Memory B cell (primary cell): ENCODE measurements around the gene NDUFV3.

ENCODE experiments used
- ATAC-seq: fragments of 150-1000 bp; cut with Tn5 transposase; 2 replicates; pipeline ENCODE4 v1.10.0; 2021; ENCODE audit warnings: low read depth, mild to moderate bottlenecking, moderate library complexity
- DNase-seq, 2 donors: peaks; one replicate each; pipeline ENCODE4 v3.0.0; 2022; ENCODE audit warnings: low spot score in 2 of 2
- H3K27ac Mint-ChIP-seq: one replicate; pipeline ENCODE4 v1.8.0; 2022; ENCODE audit warnings: mild to moderate bottlenecking, moderate library complexity, mixed read lengths
- H3K27me3 Mint-ChIP-seq: one replicate; pipeline ENCODE4 v1.8.0; 2022; ENCODE audit warnings: mixed read lengths
- H3K36me3 Mint-ChIP-seq: one replicate; pipeline ENCODE4 v1.8.0; 2022; ENCODE audit warnings: mild to moderate bottlenecking, mixed read lengths
- H3K4me1 Mint-ChIP-seq: one replicate; pipeline ENCODE4 v1.8.0; 2022; ENCODE audit warnings: mixed read lengths
- H3K4me3 Mint-ChIP-seq: one replicate; pipeline ENCODE4 v1.8.0; 2022; ENCODE audit warnings: mild to moderate bottlenecking, moderate library complexity, mixed read lengths
- H3K9me3 Mint-ChIP-seq: one replicate; pipeline ENCODE4 v1.8.0; 2022; ENCODE audit warnings: mixed read lengths

Gene NDUFV3

DNA sequence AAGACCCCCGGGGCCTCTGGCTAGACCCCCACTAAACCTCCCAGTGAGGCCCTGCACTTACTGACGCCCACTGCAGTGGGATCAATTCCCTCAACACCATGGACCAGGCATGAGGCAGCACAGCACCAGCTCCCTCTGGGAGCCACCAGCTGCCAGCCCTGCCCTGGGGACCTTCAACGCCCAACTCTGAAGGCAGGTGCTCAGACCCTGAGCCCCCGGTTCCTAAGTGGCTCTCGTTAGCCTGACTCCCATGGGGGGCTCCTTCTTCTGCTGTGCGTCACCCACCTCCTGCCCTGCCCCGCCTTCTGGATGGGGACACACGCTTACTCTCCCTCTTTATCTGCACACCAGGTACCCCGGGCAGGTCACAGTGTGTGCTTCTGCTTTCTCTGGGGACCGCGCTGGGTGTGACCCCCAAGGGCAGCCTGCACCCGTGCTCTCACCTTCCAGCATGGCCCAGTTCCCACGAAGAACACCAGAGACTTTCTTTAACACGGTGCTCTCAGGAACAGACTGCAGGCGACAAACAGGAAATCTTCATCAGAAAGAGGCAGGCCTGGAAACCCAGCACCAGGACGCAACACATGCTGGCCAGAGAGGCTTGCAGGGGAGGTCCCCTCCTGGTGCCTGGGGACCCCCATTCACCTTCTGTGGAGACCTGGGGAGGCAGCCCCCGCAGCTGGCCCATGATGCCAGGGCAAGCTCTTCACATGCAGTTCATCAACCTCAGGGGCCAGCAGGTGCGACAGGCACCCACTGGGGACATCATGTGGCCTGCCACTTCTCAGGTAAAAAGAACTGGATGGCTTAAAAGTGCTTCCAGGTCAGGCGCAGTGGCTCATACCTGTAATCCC lies 41.1 kb upstream of the NDUFV3 start:
- Mint-ChIP-seq H3K4me1 (peaks cover 4% of the 10 kb centered on the region), H3K9me3 (peaks cover 5% of the 10 kb centered on the region), H3K36me3 (peaks cover 29% of the 10 kb centered on the region), H3K27me3 (no peaks in the 10 kb centered on the region), H3K4me3 (no peak overlapping the region), H3K27ac (peak overlapping the region; percentile 24)
- no peak for ATAC-seq
- no peak for DNase-seq

DNA sequence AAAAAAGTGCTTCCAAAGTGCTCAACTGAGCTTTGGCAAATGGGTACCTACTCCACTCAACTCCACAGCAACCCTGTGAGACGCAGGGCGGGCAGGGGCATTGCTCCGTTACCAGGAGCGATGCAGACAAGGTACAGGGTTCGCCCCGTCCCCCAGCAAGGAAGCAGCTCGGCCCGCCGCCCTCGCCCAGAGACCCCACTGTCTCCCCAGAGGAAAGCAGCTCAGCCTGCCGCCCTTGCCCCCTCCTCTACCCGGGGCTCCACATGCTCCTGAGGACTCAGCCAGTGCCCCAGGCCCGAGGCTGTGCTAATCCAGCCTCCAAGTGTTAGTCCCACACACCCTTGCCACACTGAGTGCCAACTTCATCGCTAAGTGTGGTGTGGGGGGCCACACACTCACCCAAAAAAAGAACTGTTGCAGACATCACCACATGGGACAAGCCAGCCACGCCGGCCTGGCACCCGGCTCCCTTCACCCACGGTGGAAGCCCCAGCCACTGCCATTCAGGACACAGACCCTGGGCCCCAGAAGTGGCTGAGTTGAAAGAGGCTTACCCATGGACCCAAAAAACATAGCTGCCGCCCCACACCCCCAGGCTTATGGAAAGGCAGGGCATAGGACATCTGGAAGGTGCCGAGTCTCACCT lies 40.1 kb upstream of the NDUFV3 start:
- DNase-seq (no peak), ATAC-seq (no peak)
- Mint-ChIP-seq H3K4me1 (peaks cover 4% of the 10 kb centered on the region), H3K36me3 (peaks cover 32% of the 10 kb centered on the region), H3K9me3 (peaks cover 5% of the 10 kb centered on the region), H3K27ac (no peak overlapping the region), H3K27me3 (no peaks in the 10 kb centered on the region), H3K4me3 (no peak overlapping the region)

DNA sequence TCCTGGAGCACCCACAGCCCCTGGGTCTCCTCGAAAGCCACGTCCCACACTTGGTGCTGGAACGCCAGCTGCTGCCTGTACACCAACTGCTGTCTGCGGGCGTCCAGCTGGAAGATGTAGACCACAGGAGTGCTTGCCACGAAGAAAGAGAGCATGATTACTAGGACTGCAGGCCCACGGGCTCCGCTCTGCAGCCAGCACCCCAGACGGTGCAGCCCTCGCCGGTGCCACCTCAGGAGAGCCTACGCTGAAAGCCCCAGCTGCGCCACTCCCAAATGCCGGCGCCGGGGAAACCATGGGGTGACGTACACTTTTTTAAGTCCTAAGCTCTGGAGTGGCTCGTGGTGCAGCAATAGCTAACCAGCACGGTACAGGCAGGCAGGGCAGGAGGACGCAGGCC lies 39.5 kb upstream of the NDUFV3 start:
- H3K27me3 Mint-ChIP-seq = no peaks in the 10 kb centered on the region
- H3K4me3 Mint-ChIP-seq = no peak overlapping the region
- no peak for DNase-seq
- H3K9me3 Mint-ChIP-seq = peaks cover 4% of the 10 kb centered on the region
- no peak for ATAC-seq
- H3K27ac Mint-ChIP-seq = no peak overlapping the region
- H3K4me1 Mint-ChIP-seq = peaks cover under 1% of the 10 kb centered on the region
- H3K36me3 Mint-ChIP-seq = peaks cover 27% of the 10 kb centered on the region

DNA sequence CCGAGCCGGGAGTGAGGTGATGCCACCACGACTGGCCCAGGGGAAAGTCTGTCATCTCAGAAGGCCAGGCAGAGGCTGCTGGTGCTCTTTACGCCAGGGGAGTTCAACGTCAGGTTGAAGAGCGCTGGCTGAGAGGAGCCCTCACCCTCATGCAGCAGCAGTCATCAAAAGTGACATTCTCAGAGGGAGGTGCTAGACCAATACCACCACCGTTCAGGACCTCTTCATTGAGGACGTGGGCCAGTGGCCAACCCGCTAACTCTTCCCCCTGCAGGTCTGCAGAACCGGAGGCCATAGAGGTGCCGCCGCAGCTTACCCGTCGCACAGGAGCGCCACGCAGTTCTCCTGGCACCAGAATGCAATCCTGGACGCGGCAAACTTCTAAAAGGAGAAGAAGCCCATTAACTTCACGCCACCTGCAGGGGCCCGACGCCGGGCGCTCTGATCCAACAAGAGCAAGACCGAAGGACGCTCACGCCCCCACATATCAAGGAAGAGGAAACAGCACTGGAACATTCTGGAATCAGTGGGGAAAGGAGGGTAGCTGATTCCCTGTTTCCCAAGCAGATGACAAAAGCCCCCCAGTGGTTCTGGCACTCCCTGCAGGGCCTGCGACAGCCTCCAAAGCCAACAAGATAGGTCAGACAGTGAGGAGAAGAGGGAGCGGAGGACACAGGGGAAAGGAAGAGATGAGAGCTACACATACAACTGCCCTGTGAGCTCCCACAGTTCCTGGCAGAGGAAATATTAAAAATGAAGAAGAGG lies 38.7 kb upstream of the NDUFV3 start:
- H3K4me3 Mint-ChIP-seq = no peak overlapping the region

DNA sequence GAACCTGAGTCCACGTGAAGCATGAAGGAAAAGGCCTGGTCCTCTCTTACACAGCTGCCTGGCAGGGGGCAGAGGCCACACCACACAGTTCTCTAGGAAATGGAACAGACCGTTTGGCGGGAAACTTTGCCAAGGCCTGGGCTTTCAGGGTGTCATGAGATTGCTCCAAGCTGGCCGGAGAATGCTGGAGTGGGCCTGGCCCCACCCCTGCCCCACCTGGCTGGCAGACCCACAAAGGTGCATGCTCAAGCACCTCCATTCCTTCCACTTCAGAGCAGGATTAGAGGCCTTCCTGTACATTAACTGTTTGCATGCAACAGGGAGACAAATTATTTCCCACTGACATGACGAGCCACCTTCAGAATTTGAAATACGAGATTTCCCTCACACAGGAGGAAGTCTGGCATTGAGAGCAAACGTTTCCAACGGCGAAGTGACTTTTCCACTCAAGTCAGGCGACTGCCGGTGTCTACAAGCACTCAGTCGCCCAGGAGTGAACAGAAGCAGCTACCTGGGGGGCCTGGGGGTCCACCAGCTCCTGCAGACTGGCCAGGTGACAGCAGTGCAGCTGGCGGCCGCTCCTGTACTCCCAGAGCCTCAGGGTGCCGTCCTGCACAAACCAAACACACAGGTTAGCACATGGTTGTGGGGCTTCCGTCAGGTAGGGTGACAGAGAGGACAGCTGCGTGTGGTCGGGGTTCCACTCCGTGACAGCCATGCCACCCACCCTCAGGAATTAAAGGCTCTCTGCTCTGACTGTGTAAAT lies 37.8 kb upstream of the NDUFV3 start:
- H3K27ac Mint-ChIP-seq = no peak overlapping the region
- H3K4me3 Mint-ChIP-seq = no peak overlapping the region
- H3K9me3 Mint-ChIP-seq = no peaks in the 10 kb centered on the region
- no peaks in the 10 kb centered on the region for H3K27me3 Mint-ChIP-seq
- DNase-seq = no peak
- H3K4me1 Mint-ChIP-seq = peaks cover 2% of the 10 kb centered on the region
- H3K36me3 Mint-ChIP-seq = peaks cover 19% of the 10 kb centered on the region
- no peak for ATAC-seq

More for the DNA sequence above, 38.7 kb upstream of the NDUFV3 start:
- no peaks in the 10 kb centered on the region for H3K9me3 Mint-ChIP-seq
- no peak for DNase-seq
- H3K4me1 Mint-ChIP-seq = peaks cover 2% of the 10 kb centered on the region
- H3K27me3 Mint-ChIP-seq = no peaks in the 10 kb centered on the region
- H3K36me3 Mint-ChIP-seq = peaks cover 22% of the 10 kb centered on the region
- ATAC-seq = no peak
- H3K27ac Mint-ChIP-seq = no peak overlapping the region

DNA sequence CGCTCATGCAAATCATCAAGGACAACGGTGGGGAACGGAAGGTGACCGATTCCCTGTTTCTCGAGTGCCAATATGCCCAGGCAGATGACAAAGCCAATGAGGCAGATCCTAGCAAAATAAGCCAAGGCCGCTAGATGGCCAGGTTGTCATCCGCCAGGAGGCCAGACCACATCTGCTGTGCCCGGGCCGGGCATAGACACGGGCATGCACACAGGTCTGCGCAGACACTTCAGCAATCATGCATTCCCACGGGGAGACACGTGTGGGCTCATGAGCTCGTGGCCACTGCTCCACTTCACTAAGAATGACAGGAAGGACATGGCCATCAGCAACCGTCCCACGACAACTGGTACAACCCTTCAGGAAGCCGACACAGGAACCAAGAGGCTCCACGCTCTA lies 37.2 kb upstream of the NDUFV3 start:
- ATAC-seq = no peak
- Mint-ChIP-seq H3K36me3 (peaks cover 19% of the 10 kb centered on the region), H3K27ac (no peak overlapping the region), H3K4me3 (no peak overlapping the region), H3K4me1 (peaks cover 2% of the 10 kb centered on the region), H3K9me3 (no peaks in the 10 kb centered on the region), H3K27me3 (no peaks in the 10 kb centered on the region)
- DNase-seq = no peak

DNA sequence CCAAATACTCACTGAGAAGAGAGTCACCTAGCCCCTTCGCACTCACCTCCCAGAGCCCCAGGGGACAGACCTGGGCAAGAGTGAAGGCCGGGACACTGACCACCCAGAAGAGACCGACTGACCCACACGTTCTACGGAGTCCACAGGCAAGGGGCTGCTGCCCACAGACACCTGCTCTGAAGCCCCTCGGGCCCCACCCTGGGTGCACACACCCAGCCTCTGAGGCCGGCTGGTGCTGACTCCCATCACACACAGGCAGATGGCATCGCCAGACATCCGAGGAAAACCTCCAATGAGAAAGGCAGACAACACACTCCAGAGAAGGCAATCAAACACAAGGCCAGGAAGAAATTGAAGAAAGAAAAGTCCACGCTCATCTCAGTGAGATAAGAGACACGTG lies 35.9 kb upstream of the NDUFV3 start:
- ATAC-seq (no peak), DNase-seq (no peak)
- Mint-ChIP-seq H3K27me3 (no peaks in the 10 kb centered on the region), H3K4me1 (peaks cover 2% of the 10 kb centered on the region), H3K9me3 (no peaks in the 10 kb centered on the region), H3K36me3 (peaks cover 15% of the 10 kb centered on the region), H3K27ac (peak overlapping the region; percentile 55), H3K4me3 (no peak overlapping the region)

DNA sequence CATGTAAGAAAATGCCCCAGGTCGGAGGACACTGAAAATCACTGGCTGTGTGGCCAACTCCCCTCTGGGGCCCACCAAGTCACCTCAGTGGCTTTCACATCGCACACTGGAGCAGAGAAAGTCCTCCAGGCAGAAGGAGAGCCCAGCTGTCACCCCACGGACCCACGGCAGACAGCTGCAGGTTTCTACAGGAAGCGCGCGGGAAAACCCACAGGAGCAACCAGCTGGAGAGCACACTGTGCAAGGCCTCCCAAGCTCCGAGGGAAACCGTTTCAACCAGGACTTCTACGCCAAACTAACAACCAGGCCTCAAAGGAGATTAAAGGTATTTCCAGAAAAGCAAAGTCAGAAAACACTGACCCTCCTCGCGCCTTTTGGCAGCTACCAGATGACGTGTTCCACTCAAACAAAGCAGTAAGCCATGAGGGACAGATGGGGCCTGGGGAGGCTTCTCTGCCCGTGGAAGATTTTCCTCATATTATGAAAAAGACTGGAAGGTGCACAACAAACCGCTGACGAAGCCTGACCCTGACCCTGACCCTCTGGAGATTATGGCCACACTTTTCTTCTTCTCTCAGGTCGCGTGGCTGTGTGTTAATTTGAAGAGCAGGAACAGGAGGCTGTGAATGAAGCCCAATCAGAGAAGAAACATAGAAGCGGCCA lies 34.8 kb upstream of the NDUFV3 start:
- no peak for ATAC-seq
- no peak for DNase-seq
- peaks cover 5% of the 10 kb centered on the region for H3K4me1 Mint-ChIP-seq
- peak overlapping the region; percentile 55 for H3K27ac Mint-ChIP-seq
- no peaks in the 10 kb centered on the region for H3K27me3 Mint-ChIP-seq
- H3K9me3 Mint-ChIP-seq = no peaks in the 10 kb centered on the region
- H3K4me3 Mint-ChIP-seq = no peak overlapping the region
- H3K36me3 Mint-ChIP-seq = peaks cover 23% of the 10 kb centered on the region

DNA sequence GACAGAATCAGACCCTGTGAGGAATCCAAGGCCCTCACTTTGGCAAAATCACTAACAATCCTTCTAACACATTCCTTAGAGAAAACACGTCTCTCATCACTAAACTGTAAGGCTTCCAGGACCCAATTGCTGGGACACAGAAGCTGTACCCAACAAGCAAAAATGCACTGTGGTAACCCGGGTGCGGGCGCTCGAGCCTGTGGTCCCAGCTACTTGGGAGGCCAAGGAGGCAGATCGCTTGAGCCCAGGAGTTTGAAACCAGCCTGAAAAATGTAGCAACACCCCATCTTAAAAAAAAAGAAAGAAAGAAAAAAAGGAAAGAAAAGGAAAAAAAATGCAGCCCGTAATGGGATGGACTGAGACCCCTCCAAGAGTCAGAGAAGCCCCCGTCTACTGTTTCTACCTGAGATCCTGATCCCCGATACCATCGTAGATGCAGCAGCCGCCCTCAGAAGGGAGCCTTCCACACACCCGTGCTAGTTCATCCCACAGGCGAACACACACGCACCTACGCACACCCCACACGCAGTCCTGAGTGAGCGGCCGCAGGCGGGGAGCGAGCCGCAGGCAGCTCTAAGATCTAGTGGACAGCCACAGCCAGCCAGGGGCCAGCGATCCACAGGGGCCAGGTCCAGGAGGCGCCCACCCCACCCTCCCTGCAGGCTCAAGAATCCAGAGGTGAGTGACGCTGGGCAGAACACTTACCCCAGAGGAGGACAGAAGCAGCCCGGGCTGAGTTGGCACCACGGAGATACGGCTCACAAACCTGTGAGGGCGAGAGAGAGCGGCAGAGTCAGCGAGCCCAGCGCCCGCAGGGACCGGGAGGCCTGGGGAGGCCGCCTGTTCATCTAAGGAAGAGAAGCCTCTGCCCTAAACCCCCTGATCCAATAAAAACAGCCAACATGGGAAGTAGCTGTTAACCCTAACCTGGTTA lies 33.9 kb upstream of the NDUFV3 start:
- H3K36me3 Mint-ChIP-seq = peaks cover 23% of the 10 kb centered on the region
- H3K4me3 Mint-ChIP-seq = no peak overlapping the region
- ATAC-seq (no peak), DNase-seq (no peak)
- peaks cover 5% of the 10 kb centered on the region for H3K4me1 Mint-ChIP-seq
- H3K9me3 Mint-ChIP-seq = no peaks in the 10 kb centered on the region
- no peaks in the 10 kb centered on the region for H3K27me3 Mint-ChIP-seq
- no peak overlapping the region for H3K27ac Mint-ChIP-seq

DNA sequence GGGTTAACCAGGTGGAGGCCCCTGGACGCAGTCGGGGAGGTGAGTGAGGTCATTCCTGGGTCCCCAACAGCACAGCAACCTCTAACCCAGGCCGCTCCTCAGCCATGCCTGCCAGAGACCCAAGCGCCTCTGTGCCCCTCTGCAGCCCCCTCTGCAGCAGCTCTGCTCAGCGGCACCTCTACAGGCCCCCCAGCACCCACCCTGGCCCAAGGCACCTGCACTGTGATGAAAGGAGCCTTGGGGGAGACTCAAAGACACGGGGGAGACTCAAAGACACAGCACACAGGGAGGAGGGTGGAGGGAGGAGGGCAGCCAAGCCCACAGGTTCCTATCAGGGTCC lies 33.2 kb upstream of the NDUFV3 start:
- Mint-ChIP-seq H3K4me1 (peaks cover 8% of the 10 kb centered on the region), H3K27me3 (no peaks in the 10 kb centered on the region), H3K36me3 (peaks cover 23% of the 10 kb centered on the region), H3K27ac (no peak overlapping the region), H3K9me3 (no peaks in the 10 kb centered on the region), H3K4me3 (no peak overlapping the region)
- DNase-seq = no peak
- no peak for ATAC-seq

DNA sequence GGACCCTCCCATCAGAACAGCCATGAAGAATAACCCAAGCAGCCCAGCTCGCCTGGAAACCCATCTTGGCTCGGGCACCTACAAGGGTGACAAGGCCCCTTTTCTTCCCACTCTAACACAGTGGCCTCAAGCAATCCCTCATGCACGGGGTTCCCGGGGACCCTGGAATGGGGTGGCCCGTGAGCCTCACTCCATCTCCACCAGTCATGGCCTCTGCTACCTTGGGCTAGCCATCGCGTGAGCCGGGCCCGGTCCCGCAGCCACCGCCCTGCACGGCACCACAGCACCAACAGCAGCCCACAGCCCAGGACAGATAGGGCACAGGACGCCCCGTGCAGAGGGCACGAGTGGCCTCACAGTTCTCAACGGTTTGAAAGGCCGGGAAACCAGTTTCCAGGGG lies 32.8 kb upstream of the NDUFV3 start:
- Mint-ChIP-seq H3K4me3 (no peak overlapping the region), H3K27ac (no peak overlapping the region), H3K36me3 (peaks cover 23% of the 10 kb centered on the region), H3K4me1 (peaks cover 8% of the 10 kb centered on the region), H3K27me3 (no peaks in the 10 kb centered on the region), H3K9me3 (no peaks in the 10 kb centered on the region)
- ATAC-seq = no peak
- DNase-seq = no peak

DNA sequence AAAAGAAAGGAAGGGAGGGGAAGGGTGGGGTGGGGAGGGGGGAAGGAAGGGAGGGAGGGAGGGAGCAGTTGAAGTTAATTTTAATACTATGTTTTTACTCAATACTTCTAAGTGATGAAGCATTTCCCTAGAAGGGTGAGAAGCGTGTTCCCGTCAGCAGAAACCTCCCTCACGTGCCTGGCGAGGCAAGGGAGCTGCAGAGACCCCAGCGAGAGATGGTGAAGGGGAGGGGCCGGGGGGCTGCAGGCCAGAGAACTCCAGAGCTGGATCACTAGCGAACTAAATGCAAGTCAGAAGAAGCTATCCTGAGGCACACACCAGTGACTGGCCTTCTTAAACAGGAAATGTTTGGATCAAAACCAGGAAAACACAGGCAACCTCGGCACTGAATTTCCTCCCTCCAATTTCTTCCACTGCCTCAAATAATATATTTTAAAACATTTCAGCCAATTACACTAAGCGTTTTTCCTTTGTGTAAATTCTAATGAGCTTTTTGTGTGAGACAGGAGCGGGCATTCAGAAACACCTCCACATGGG lies 31.7 kb upstream of the NDUFV3 start:
- peaks cover 27% of the 10 kb centered on the region for H3K36me3 Mint-ChIP-seq
- H3K27me3 Mint-ChIP-seq = no peaks in the 10 kb centered on the region
- ATAC-seq (no peak), DNase-seq (no peak)
- H3K4me3 Mint-ChIP-seq = no peak overlapping the region
- H3K9me3 Mint-ChIP-seq = no peaks in the 10 kb centered on the region
- H3K4me1 Mint-ChIP-seq = peaks cover 8% of the 10 kb centered on the region
- no peak overlapping the region for H3K27ac Mint-ChIP-seq
